ENCODE data around the gene SORBS1.

GRCh38 chr10:95306318-95306650 lies 254.9 kb downstream of the SORBS1 start:
- TF ChIP-seq CTCF (IDR thresholded peaks at IDR 0.05) (no peak), POLR2AphosphoS5 (IDR thresholded peaks at IDR 0.05) (no peak)
